Activated T-helper 1 cell treated with anti-CD3 and anti-CD28 coated beads, Interleukin-12 subunit alpha, Interleukin-12 subunit beta, Interleukin-2, Interleukin-4 antibody, amounts not matched to agents 30 ng/mL and 10 ng/mL and 1 ng/mL, durations not matched to agents 14 hours and 24 hours and 36 hours (primary cell): ENCODE results near the gene SLC44A1. TPM values are rescaled to one million over a fixed set of nuclear protein-coding genes. Genes with fewer than 3 reads are reported as not detected.

Experiments used
- DNase-seq: peaks from one replicate; pipeline ENCODE4 v3.0.0; 2021; ENCODE audit warnings: low spot score
- H3K27ac Mint-ChIP-seq: one replicate; pipeline ENCODE4 v1.8.0; 2021; ENCODE audit warnings: mild to moderate bottlenecking, mixed read lengths
- H3K27me3 Mint-ChIP-seq: one replicate; pipeline ENCODE4 v1.8.0; 2022; ENCODE audit warnings: mild to moderate bottlenecking, moderate library complexity, mixed read lengths; ENCODE audit not compliant: insufficient read depth
- H3K36me3 Mint-ChIP-seq: one replicate; pipeline ENCODE4 v1.8.0; 2021; ENCODE audit warnings: low read depth, mixed read lengths
- H3K4me1 Mint-ChIP-seq: one replicate; pipeline ENCODE4 v1.8.0; 2021; ENCODE audit warnings: low read depth, mixed read lengths
- H3K4me3 Mint-ChIP-seq: one replicate; pipeline ENCODE4 v1.8.0; 2021; ENCODE audit warnings: mild to moderate bottlenecking, moderate library complexity, mixed read lengths
- H3K9me3 Mint-ChIP-seq: one replicate; pipeline ENCODE4 v1.8.0; 2021; ENCODE audit warnings: mixed read lengths
- intact Hi-C: fragments of 100-400 bp; cut with micrococcal nuclease; formaldehyde crosslinking; loops from one replicate; pipeline ENCODE4 v1.15.1; 2024
- total RNA-seq: library from RNA; stranded (reverse); gene quantifications from 2 replicates; pipeline ENCODE4 v1.2.3, GENCODE V29; 2022

The SLC44A1 gene
- total RNA-seq, 1 donor from 2014 or later = 3.8 TPM

DNA sequence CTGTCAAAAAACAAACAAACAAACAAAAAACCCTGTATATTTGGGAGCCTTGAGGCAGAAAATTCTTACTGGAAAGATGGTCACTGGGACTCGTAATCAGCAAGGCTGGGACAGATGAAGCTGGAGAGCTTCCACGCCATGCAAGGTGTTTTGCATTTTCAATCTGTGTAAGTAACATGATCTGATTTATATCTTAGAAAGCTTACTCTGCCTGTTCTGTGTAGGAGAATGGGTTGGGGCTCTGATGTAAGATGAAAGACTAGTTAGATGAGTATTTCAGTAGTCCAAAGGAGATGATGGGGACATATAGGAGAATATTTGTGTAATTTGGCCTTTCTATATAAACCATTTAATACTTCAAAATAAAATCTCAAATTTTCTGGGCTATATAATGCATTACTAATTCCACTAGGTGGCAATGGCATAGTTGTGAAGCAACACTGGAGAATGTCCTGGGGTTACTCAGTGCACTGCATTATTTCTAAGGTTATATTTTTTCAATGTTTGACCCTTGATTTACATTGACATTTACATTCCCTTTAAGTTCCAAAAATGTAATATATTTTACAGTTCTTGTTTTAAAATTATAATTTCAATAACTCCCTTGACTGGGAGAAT lies 181.5 kb downstream of the SLC44A1 start:
- no peak overlapping the region for H3K27ac Mint-ChIP-seq
- H3K4me1 Mint-ChIP-seq = no peaks in the 10 kb centered on the region
- intact Hi-C loops = loop anchor here (2.0 kb wide), 2 partner anchors 49 to 293 kb away; no protein-coding TSS in a partner anchor
- H3K4me3 Mint-ChIP-seq = no peak overlapping the region
- H3K9me3 Mint-ChIP-seq = no peaks in the 10 kb centered on the region
- DNase-seq = no peak
- H3K27me3 Mint-ChIP-seq = peaks cover 12% of the 10 kb centered on the region
- H3K36me3 Mint-ChIP-seq = no peaks in the 10 kb centered on the region

DNA sequence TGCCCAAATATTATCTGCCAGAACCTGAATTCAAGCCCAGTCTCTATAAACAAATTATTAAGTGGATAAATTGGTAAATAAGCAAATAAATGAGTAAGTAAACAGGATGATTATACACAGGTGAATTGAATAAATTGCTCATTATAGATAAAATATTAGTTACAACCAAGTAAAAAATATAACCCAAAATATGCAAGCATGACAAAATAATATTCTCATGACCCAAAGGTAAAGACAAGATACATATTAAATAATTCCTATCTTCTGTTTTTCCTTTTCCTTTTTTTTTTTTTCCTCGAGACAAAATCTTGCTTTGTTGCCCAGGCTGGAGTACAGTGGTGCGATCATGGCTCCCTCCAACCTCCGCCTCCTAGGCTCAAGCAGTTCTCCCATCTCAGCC lies 182.2 kb downstream of the SLC44A1 start:
- Mint-ChIP-seq H3K4me1 (no peaks in the 10 kb centered on the region), H3K4me3 (no peak overlapping the region), H3K9me3 (no peaks in the 10 kb centered on the region), H3K36me3 (no peaks in the 10 kb centered on the region), H3K27ac (no peak overlapping the region), H3K27me3 (peaks cover 13% of the 10 kb centered on the region)
- intact Hi-C loops = loop anchor here (2.0 kb wide), 2 partner anchors 48 to 292 kb away; no protein-coding TSS in a partner anchor
- DNase-seq = no peak

DNA sequence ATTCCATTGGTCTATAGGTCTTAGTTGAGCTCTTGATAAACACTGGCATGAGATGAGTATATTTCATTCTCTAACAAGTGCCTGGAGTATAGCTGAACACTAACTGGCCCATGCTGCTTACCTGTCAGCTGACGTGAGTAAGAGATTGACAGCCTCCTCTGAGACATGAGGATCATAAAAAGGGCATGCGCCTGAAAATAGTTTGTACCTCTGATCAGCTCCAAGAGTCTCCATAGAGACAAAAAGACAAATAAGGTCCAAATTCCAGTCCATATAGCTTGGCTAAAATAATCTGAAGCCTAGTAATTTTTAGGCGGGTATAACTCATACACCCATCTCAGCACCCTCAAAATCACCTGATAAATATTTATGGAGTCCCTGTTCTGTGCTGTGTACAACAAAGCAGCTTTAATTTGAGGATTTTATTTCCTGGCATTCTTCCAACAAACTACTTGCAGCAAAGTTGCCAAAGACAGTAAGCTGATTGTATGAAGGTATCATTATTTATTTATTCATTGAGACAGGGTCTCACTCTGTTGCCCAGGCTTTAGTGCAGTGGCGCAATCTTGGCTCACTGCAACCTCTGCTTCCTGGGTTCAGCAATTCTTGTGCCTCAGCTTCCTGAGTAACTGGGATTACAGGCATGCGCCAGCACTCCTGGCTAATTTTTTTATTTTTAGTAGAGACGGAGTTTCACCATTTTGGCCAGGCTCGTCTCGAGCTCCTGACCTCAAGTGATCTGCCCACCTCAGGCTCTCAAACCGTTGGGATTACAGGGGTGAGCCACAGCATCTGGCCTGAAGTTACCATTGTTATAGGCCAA lies 187.2 kb downstream of the SLC44A1 start:
- Mint-ChIP-seq H3K4me3 (no peak overlapping the region), H3K27me3 (peaks cover 16% of the 10 kb centered on the region), H3K4me1 (no peaks in the 10 kb centered on the region), H3K36me3 (no peaks in the 10 kb centered on the region), H3K27ac (no peak overlapping the region), H3K9me3 (no peaks in the 10 kb centered on the region)
- intact Hi-C loops = no loop called here
- DNase-seq = no peak

DNA sequence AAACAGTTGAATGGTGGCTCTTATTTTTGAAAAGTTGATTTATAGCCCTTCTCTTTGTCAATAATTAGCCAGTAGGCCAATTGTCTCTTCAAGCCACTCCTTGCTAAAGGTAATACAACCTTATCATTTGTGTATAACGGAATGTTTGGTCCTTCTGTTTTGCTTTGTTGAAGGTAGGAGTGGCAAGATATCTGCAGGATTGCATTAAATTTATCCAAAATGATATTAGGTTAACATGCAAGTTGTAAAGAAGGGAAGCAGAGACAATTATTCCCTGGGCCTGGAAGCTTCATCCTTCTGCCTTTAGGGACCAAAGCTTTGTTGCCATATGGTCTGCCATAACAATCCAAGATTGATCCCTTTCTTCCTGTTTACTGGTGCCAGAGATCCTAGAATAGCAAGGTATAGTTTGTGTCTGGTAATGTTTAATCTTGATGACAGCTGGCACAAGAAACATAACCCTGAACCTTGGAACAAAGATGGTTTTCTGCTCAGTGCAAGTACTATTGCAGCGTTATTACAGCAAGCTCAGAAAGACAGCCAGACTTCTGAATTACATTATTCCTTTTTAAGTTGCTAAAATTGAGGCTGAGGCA lies 187.9 kb downstream of the SLC44A1 start:
- Mint-ChIP-seq H3K27ac (no peak overlapping the region), H3K4me1 (no peaks in the 10 kb centered on the region), H3K9me3 (no peaks in the 10 kb centered on the region), H3K27me3 (peaks cover 11% of the 10 kb centered on the region), H3K4me3 (no peak overlapping the region), H3K36me3 (no peaks in the 10 kb centered on the region)
- DNase-seq = no peak
- intact Hi-C loops = no loop called here

DNA sequence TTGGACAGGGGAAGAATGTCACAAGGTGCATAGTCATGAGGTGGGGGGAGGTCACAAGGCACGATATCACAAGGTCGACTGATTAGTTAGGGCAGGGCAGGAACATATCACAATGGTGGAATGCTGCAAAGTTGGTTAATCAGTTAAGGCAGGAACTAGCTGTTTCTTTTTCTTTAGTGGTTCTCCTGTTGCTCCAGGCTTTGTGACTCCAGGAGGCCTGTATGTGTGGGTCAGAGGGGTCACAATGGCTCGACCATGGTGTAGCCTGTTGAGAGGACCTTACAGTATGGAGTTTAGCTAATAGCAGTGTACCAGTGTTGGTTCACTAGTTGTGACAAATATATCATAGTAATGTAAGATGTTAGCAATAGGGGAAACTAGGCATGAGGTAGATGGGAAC lies 191.0 kb downstream of the SLC44A1 start:
- H3K4me3 Mint-ChIP-seq = no peak overlapping the region
- peaks cover 21% of the 10 kb centered on the region for H3K27me3 Mint-ChIP-seq
- H3K36me3 Mint-ChIP-seq = no peaks in the 10 kb centered on the region
- no peaks in the 10 kb centered on the region for H3K4me1 Mint-ChIP-seq
- no peaks in the 10 kb centered on the region for H3K9me3 Mint-ChIP-seq
- intact Hi-C loops = no loop called here
- no peak for DNase-seq
- H3K27ac Mint-ChIP-seq = no peak overlapping the region

DNA sequence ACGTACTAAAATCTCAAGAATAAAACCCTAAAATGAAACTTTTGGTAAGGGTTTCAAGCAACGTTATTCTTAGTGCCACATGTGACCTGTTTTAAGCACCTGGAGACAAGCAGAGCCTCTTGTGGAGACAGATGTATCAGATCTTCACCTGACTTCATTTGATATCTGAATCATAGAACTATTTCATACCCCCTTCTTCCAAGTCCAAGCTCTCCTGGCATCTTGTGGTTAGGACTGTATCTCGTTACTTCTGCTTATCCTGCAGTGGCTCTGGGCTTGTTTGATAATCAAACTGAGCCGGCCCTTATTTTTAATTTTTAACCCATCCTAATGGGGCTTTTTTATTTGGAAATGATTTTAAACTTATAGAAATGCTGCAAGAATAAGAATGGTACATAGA lies 192.3 kb downstream of the SLC44A1 start:
- Mint-ChIP-seq H3K4me1 (no peaks in the 10 kb centered on the region), H3K36me3 (no peaks in the 10 kb centered on the region), H3K27ac (no peak overlapping the region), H3K27me3 (peaks cover 16% of the 10 kb centered on the region), H3K9me3 (no peaks in the 10 kb centered on the region), H3K4me3 (no peak overlapping the region)
- intact Hi-C loops = no loop called here
- no peak for DNase-seq

DNA sequence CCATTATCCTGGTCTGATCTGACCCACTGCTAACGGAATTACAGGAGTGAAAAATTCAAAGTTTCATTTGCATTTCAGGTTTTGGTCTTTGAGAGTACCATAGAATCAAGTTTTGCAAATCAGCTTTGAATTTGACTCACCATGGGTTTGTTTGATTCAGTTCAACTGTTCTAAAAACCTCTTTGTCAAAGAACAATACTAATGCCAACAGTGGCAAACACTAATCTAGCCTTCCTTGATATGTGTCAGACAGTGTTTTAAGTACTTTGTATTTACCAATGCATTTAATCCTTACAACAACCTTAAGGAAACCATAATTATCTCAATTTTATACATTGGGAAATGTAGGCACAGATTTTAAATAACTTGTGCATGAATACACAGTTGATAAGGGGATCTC lies 193.3 kb downstream of the SLC44A1 start:
- Mint-ChIP-seq H3K4me1 (no peaks in the 10 kb centered on the region), H3K9me3 (no peaks in the 10 kb centered on the region), H3K36me3 (no peaks in the 10 kb centered on the region), H3K27me3 (peaks cover 16% of the 10 kb centered on the region), H3K27ac (no peak overlapping the region), H3K4me3 (no peak overlapping the region)
- DNase-seq = no peak
- intact Hi-C loops = no loop called here

DNA sequence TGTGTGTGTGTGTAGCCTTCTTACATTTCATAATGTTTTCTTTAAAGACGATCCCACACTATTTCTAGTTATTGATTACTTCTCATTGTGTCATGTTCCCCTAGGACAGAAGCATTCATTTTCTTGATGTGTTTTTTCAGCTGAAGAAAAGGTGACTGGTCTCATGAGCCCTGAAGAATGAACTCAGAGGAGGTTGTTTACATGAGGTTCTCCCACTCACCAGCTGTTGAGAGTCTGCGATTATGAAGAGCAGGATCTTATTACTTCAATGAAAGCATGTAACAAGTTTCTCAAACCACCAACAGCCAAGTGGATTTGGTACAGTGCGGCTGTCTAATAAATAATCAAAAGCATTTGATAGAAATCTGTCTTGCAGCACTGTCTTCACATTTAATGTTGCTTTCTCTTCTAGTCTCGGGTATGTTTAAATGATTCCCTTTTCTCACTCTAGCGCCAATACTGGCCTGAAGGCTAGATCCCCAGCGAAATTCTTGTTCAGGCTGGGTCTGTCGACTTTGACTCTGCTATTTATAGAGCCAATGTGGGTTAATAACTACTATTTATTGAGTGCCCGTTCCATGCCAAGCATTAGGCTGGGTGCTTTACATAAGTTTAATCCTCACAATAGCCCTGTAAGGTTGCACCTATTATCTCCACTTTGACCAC lies 193.8 kb downstream of the SLC44A1 start:
- Mint-ChIP-seq H3K27me3 (peaks cover 16% of the 10 kb centered on the region), H3K4me3 (no peak overlapping the region), H3K9me3 (no peaks in the 10 kb centered on the region), H3K27ac (no peak overlapping the region), H3K36me3 (no peaks in the 10 kb centered on the region), H3K4me1 (no peaks in the 10 kb centered on the region)
- intact Hi-C loops = no loop called here
- no peak for DNase-seq

DNA sequence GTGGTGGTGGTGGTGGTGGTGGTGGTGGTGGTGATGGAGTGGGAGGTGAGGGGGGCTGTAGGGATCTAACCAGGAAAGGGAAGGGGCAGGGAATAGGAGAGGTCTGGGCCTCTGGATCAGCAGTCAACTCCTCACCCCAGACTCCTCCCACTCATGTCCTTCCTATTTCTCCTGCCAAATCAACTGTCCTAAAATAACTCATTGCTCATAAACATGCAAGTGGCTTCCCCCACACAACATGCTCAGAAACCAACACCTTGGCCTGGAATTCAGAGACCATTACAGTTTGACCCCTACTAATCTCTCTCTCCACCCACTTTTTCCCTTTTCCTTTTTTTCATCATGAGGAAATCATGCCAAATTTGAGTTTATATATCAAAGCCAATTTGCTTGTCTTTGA lies 195.0 kb downstream of the SLC44A1 start:
- intact Hi-C loops = no loop called here
- H3K36me3 Mint-ChIP-seq = no peaks in the 10 kb centered on the region
- no peak for DNase-seq
- no peaks in the 10 kb centered on the region for H3K9me3 Mint-ChIP-seq
- H3K27me3 Mint-ChIP-seq = peaks cover 13% of the 10 kb centered on the region
- no peak overlapping the region for H3K27ac Mint-ChIP-seq
- H3K4me3 Mint-ChIP-seq = no peak overlapping the region
- no peaks in the 10 kb centered on the region for H3K4me1 Mint-ChIP-seq

DNA sequence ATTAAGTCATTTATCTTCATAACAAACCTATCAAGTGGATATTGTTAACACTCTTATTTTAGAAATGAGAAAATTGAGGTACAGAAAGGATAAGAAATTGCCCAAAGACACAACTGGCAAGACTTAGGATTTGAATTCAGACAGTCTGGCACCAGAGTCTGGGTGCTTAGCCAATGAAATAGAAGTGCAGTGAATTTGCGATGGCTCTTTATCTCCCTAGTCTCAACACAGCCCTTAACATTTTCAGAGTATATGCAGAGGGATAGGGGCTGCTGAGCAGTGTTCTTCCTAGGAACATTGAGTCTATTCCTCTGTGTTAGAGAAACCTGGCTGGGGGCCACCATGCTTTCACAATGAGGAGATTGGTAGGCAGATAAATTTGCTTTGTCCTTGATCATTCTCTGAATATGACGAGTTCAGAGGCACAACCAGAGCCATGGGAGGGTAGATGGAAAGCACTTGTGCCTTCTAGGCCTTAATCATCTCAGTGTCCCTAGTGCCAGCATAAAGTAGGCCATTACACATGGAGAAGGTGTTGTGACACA lies 197.2 kb downstream of the SLC44A1 start:
- no peak overlapping the region for H3K4me3 Mint-ChIP-seq
- H3K27me3 Mint-ChIP-seq = peaks cover 12% of the 10 kb centered on the region
- intact Hi-C loops = no loop called here
- H3K27ac Mint-ChIP-seq = no peak overlapping the region
- no peak for DNase-seq
- no peaks in the 10 kb centered on the region for H3K4me1 Mint-ChIP-seq
- no peaks in the 10 kb centered on the region for H3K9me3 Mint-ChIP-seq
- H3K36me3 Mint-ChIP-seq = no peaks in the 10 kb centered on the region

DNA sequence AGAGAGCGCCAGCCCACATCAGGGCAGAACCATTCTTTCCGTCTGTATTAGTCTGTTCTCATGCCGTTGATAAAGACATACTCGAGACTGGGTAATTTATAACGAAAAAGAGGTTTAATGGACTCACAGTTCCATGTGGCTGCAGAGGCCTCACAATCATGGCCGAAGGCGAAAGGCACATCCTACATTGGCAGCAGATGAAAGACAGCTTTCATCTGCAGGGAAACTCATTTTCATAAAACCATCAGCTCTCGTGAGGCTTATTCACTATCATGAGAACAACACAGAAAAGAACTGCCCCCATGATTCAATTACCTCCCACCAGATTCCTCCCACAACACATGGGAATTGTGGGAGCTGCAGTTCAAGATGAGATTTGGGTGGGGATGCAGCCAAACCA lies 198.7 kb downstream of the SLC44A1 start:
- Mint-ChIP-seq H3K4me1 (peaks cover 6% of the 10 kb centered on the region), H3K27ac (no peak overlapping the region), H3K27me3 (peaks cover 12% of the 10 kb centered on the region), H3K36me3 (no peaks in the 10 kb centered on the region), H3K9me3 (no peaks in the 10 kb centered on the region), H3K4me3 (no peak overlapping the region)
- no peak for DNase-seq
- intact Hi-C loops = no loop called here

DNA sequence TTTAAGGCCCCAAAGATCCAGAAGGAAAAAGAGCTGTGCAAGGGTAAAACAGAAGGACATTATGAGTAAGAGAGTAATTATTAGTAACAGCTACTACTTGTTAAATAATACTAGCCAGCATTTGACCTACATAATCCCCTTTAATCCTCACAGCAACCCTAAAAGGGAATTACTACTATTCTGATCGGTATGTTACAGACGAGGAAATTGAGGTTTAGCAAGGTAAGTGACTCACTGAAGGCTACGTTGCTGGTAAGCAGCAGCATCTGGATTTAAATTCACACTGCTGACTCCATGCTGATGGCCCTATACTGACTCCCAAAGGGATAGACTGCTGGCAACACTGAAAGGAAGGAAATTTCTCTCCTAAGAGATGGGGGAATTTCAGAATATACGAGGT lies 199.7 kb downstream of the SLC44A1 start:
- Mint-ChIP-seq H3K27me3 (peaks cover 10% of the 10 kb centered on the region), H3K27ac (no peak overlapping the region), H3K4me1 (peaks cover 14% of the 10 kb centered on the region), H3K9me3 (no peaks in the 10 kb centered on the region), H3K4me3 (no peak overlapping the region), H3K36me3 (no peaks in the 10 kb centered on the region)
- intact Hi-C loops = no loop called here
- DNase-seq = no peak
